T1000 (cell line): ENCODE results near the gene GRID1.
"Not testable (repeated sequence)": the region's sequence is repeated elsewhere in the genome, so short reads cannot be mapped to it uniquely, and the experiment has no call there.

ENCODE experiments used
- DNase-seq: peaks from one replicate; lab custom pipeline; 2025; ENCODE audit warnings: mixed read lengths; lab: John Stamatoyannopoulos, UW

The GRID1 gene

GRCh38 chr10:86253091-86254072 is 113.2 kb downstream of the GRID1 start:
- DNase-seq = no peak

GRCh38 chr10:86252556-86252955 is 114.0 kb downstream of the GRID1 start:
- no peak for DNase-seq

GRCh38 chr10:86252079-86252478 is 114.5 kb downstream of the GRID1 start:
- no peak for DNase-seq

GRCh38 chr10:86251426-86251825 is 115.2 kb downstream of the GRID1 start:
- no peak for DNase-seq

- no peak for DNase-seq
Observed at GRCh38 chr10:86250399-86250798, 116.2 kb downstream of the GRID1 start.

- no peak for DNase-seq
Observed at GRCh38 chr10:86249794-86250193, 116.8 kb downstream of the GRID1 start.

GRCh38 chr10:86248062-86248461 is 118.5 kb downstream of the GRID1 start:
- DNase-seq = no peak

- DNase-seq = no peak
Observed at GRCh38 chr10:86247588-86247987, 119.0 kb downstream of the GRID1 start.

GRCh38 chr10:86247073-86247472 is 119.5 kb downstream of the GRID1 start:
- DNase-seq = no peak

- DNase-seq = no peak
Observed at GRCh38 chr10:86246279-86246940, 120.2 kb downstream of the GRID1 start.

GRCh38 chr10:86245015-86245394 is 121.6 kb downstream of the GRID1 start:
- no peak for DNase-seq

GRCh38 chr10:86244297-86245014 is 122.1 kb downstream of the GRID1 start:
- no peak for DNase-seq

- no peak for DNase-seq
Observed at GRCh38 chr10:86243651-86244155, 122.9 kb downstream of the GRID1 start.

- no peak for DNase-seq
Observed at GRCh38 chr10:86242761-86243160, 123.8 kb downstream of the GRID1 start.

- not testable (repeated sequence) for DNase-seq
Observed at GRCh38 chr10:86238089-86238488, 128.5 kb downstream of the GRID1 start.

GRCh38 chr10:86234541-86235270 is 131.9 kb downstream of the GRID1 start:
- no peak for DNase-seq

- no peak for DNase-seq
Observed at GRCh38 chr10:86234107-86234506, 132.5 kb downstream of the GRID1 start.

GRCh38 chr10:86233131-86233530 is 133.5 kb downstream of the GRID1 start:
- no peak for DNase-seq

- DNase-seq = no peak
Observed at GRCh38 chr10:86232644-86233043, 134.0 kb downstream of the GRID1 start.

GRCh38 chr10:86231796-86232560 is 134.6 kb downstream of the GRID1 start:
- DNase-seq = no peak
